OCI-LY7 (cell line): Measurements from ENCODE around the gene HSPA2.

Experiments used
- CTCF ChIP-seq: fragments of 200-600 bp; sonication (generic); conservative IDR thresholded peaks from 2 replicates; pipeline ENCODE4 v1.5.1; 2014; ENCODE audit warnings: mild to moderate bottlenecking, antibody characterized with exemption, low read length, moderate library complexity, mixed read lengths
- EZH2phosphoT487 ChIP-seq: fragments of 200-600 bp; sonication (generic); IDR thresholded peaks from 2 replicates; pipeline ENCODE4 v1.6.1; 2018; ENCODE audit warnings: low read depth, borderline replicate concordance, mild to moderate bottlenecking, mixed run types, antibody characterized with exemption, low read length, moderate library complexity, mixed read lengths

GRCh38 chr14:64500088-64500487 lies 40.5 kb upstream of the HSPA2 start:
- TF ChIP-seq EZH2phosphoT487 (no peak), CTCF (no peak)
